Endothelial cell of umbilical vein (primary cell): ENCODE measurements around the gene AP4M1. TPM values are rescaled to one million over a fixed set of nuclear protein-coding genes. Genes with fewer than 3 reads are reported as not detected.

Experiments
- BruUV-seq: library from RNA; stranded (reverse); fragments of 400-500 nt; replicated peaks from 2 replicates; lab custom pipeline; 2021; lab: Mats Ljungman, UMichigan
- CTCF ChIA-PET: fragments of 300-600, 350-600 bp; sonication (Branson Sonifier 250); formaldehyde crosslinking; loops from one replicate; lab custom pipeline; 2021; ENCODE audit warnings: antibody characterized with exemption, inconsistent platforms; lab: Charles Lee
- POLR2A ChIA-PET: fragments of 300-600, 350-600 bp; sonication (Branson Sonifier 250); formaldehyde crosslinking; loops from one replicate; lab custom pipeline; 2021; ENCODE audit warnings: antibody characterized with exemption, inconsistent platforms; lab: Charles Lee
- DNase-seq: peaks from one replicate; pipeline ENCODE4 v3.0.0-alpha.2; 2011; ENCODE audit warnings: low read depth, low spot score
- FAIRE-seq: peaks from 2 replicates; lab custom pipeline; 2011; peaks lifted over from hg19 to GRCh38; lab: Jason Lieb, UNC
- H2AFZ ChIP-seq: 2 replicates; pipeline ENCODE4 v1.6.0; 2012; ENCODE audit warnings: low read depth, low read length, control low read depth, inconsistent platforms
- H3K27ac ChIP-seq: 2 replicates; pipeline ENCODE4 v1.5.1; 2011; ENCODE audit warnings: low read depth, mild to moderate bottlenecking, control low read depth, low read length, moderate library complexity; ENCODE audit not compliant: insufficient read depth
- H3K27me3 ChIP-seq, 2 experiments: 2 replicates each; pipeline versions ENCODE4 v1.6.0 to v1.6.1; 2011; ENCODE audit warnings: low read length in 2 of 2, mixed read lengths in 1 of 2; ENCODE audit not compliant: control insufficient read depth in 2 of 2, insufficient read depth in 2 of 2
- H3K36me3 ChIP-seq, 2 experiments: 2 replicates in 1 of 2; 3 replicates in 1 of 2; pipeline ENCODE4 v1.5.1; 2011; ENCODE audit warnings: low read length in 2 of 2, mild to moderate bottlenecking in 1 of 2, moderate library complexity in 1 of 2; ENCODE audit not compliant: control insufficient read depth in 2 of 2, insufficient read depth in 2 of 2; ENCODE audit errors: extremely low read depth in 1 of 2
- H3K4me1 ChIP-seq: 3 replicates; pipeline ENCODE4 v1.5.1; 2011; ENCODE audit warnings: mild to moderate bottlenecking, low read length; ENCODE audit not compliant: control insufficient read depth, insufficient read depth; ENCODE audit errors: extremely low read depth
- H3K4me2 ChIP-seq: 2 replicates; pipeline ENCODE4 v1.6.1; 2011; ENCODE audit warnings: low read length, control low read depth, mixed read lengths; ENCODE audit not compliant: insufficient read depth
- H3K4me3 ChIP-seq, 3 experiments: fragments of 200-600 bp in 1 of 3; sonication (generic), shearing (Covaris generic) in 1 of 3; replicated peaks in 1 of 3; 2 replicates each; pipeline ENCODE4 v1.5.1; 2011 to 2016; ENCODE audit warnings: control low read depth in 3 of 3, low read length in 3 of 3, mild to moderate bottlenecking in 2 of 3, inconsistent platforms in 1 of 3, low read depth in 1 of 3, moderate library complexity in 1 of 3; ENCODE audit not compliant: insufficient read depth in 1 of 3
- H3K79me2 ChIP-seq: 2 replicates; pipeline ENCODE4 v1.6.0; 2012; ENCODE audit warnings: low read length, inconsistent platforms; ENCODE audit not compliant: control insufficient read depth, insufficient read depth
- H3K9ac ChIP-seq: replicated peaks from 2 replicates; pipeline ENCODE3; 2011; ENCODE audit warnings: low read length, control low read depth; ENCODE audit not compliant: insufficient read depth; ENCODE audit errors: extremely low read depth
- H3K9me1 ChIP-seq: replicated peaks from 3 replicates; pipeline ENCODE4 v1.6.0; 2011; ENCODE audit warnings: mild to moderate bottlenecking, low read length; ENCODE audit not compliant: control insufficient read depth, insufficient read depth; ENCODE audit errors: extremely low read depth
- H3K9me3 ChIP-seq: replicated peaks from 2 replicates; pipeline ENCODE4 v1.5.1; 2012; ENCODE audit warnings: low read length, inconsistent platforms; ENCODE audit not compliant: control insufficient read depth, insufficient read depth
- H4K20me1 ChIP-seq: replicated peaks from 2 replicates; pipeline ENCODE3; 2011; ENCODE audit warnings: mild to moderate bottlenecking, low read length; ENCODE audit not compliant: control insufficient read depth, insufficient read depth; ENCODE audit errors: extremely low read depth
- CTCF ChIP-seq, 2 donors: IDR thresholded peaks; 1 replicate in 1 of 2; 2 replicates in 1 of 2; pipeline ENCODE4 v1.5.1; 2011; ENCODE audit warnings: low read length in 2 of 2, mild to moderate bottlenecking in 2 of 2, moderate library complexity in 2 of 2, control low read depth in 1 of 2, inconsistent platforms in 1 of 2, low read depth in 1 of 2; ENCODE audit not compliant: insufficient read depth in 1 of 2; ENCODE audit errors: extremely low read depth in 1 of 2
- EZH2 ChIP-seq: IDR thresholded peaks from 2 replicates; pipeline ENCODE4 v1.6.1; 2012; ENCODE audit warnings: borderline replicate concordance, low read depth, mild to moderate bottlenecking, moderate library complexity, low read length, inconsistent platforms; ENCODE audit not compliant: severe bottlenecking
- FOS ChIP-seq: IDR thresholded peaks from 2 replicates; pipeline ENCODE4 v1.6.1; 2011; ENCODE audit warnings: mild to moderate bottlenecking, low read length, moderate library complexity, borderline replicate concordance; ENCODE audit not compliant: insufficient read depth
- GATA2 ChIP-seq: IDR thresholded peaks from 2 replicates; pipeline ENCODE4 v1.7.0; 2011; ENCODE audit warnings: low read depth, mild to moderate bottlenecking, moderate library complexity, mixed read lengths, low read length; ENCODE audit not compliant: insufficient read length, insufficient read depth
- JUN ChIP-seq: IDR thresholded peaks from 2 replicates; pipeline ENCODE4 v1.6.1; 2011; ENCODE audit warnings: borderline replicate concordance, low read depth; ENCODE audit not compliant: insufficient read length, insufficient read depth
- MAX ChIP-seq: IDR thresholded peaks from 2 replicates; pipeline ENCODE4 v1.6.1; 2011; ENCODE audit not compliant: insufficient read depth, insufficient read length
- MYC ChIP-seq: IDR thresholded peaks from one replicate; pipeline ENCODE4 v1.6.1; 2011; ENCODE audit warnings: mild to moderate bottlenecking, low read depth, low read length
- POLR2A ChIP-seq: IDR thresholded peaks from 2 replicates; pipeline ENCODE4 v1.6.1; 2012; ENCODE audit warnings: low read depth, mild to moderate bottlenecking, control low read depth, low read length
- POLR2AphosphoS5 ChIP-seq: IDR thresholded peaks from 2 replicates; pipeline ENCODE4 v1.6.1; 2012; ENCODE audit warnings: low read depth, mild to moderate bottlenecking, control low read depth, low read length, moderate library complexity; ENCODE audit not compliant: insufficient read depth
- dilution Hi-C: fragments of 300-500 bp; cut with MboI; formaldehyde crosslinking; loops from one replicate; pipeline ENCODE4 v1.15.0; 2019; ENCODE audit warnings: low sequenced_read_pairs; ENCODE audit not compliant: extremely low pct_ligation_motif_present
- intact Hi-C: fragments of 100-400 bp; cut with micrococcal nuclease; formaldehyde crosslinking; loops from one replicate; pipeline ENCODE4 v1.10.0; 2022
- polyA plus RNA-seq, 4 experiments: library from polyadenylated mRNA; depleted of rRNA in 3 of 4; stranded (reverse) in 3 of 4; unstranded in 1 of 4; fragments of >200 nt; gene quantifications; 2 replicates each; pipeline versions ENCODE4 v1.2.1 to v1.2.3, GENCODE V29; 2011 to 2012; ENCODE audit warnings: missing spikeins in 1 of 4
- total RNA-seq: library from RNA; stranded (reverse); gene quantifications from 2 replicates; pipeline ENCODE4 v1.2.3, GENCODE V29; 2021

The AP4M1 gene
- total and polyA plus RNA-seq, 2 donors (not counting 3 experiments of a cell fraction or from before 2014, with no cell fraction given), result 20.5 to 27.4 TPM

- no peak for TF ChIP-seq JUN
- no peak for TF ChIP-seq GATA2
- no peak for TF ChIP-seq FOS
- no peak for TF ChIP-seq MAX
- no peak for TF ChIP-seq EZH2
- Histone ChIP-seq H3K9ac (peak overlapping the region; percentile 36), H3K27ac (peak overlapping the region; percentile 42), H2AFZ (peak overlapping the region; percentile 26), H3K79me2 (peaks cover 33% of the 10 kb centered on the region), H3K27me3 (no peaks in the 10 kb centered on the region), H3K4me3 (no peak overlapping the region), H3K4me2 (no peak overlapping the region), H3K9me3 (no peaks in the 10 kb centered on the region), H3K4me1 (peaks cover 27% of the 10 kb centered on the region), H4K20me1 (no peaks in the 10 kb centered on the region), H3K9me1 (no peaks in the 10 kb centered on the region), H3K36me3 (peaks cover 0 to 7% of the 10 kb centered on the region in 2 experiments)
- ChIA-PET POLR2A (interaction anchor here (0.6 to 1.1 kb wide), 4 partner anchors 12 to 86 kb away, joined by 3 to 15 read pairs (median 4); partner anchors contain the start of genes AP4M1 and MCM7), CTCF (interaction anchor here (0.6 to 1.9 kb wide), 13 partner anchors 7 to 170 kb away, joined by 3 to 17 read pairs (median 4); partner anchors contain the start of genes AP4M1, GJC3, MBLAC1 and MCM7)
- dilution Hi-C loops, result no loop called here
- no TSS peak for BruUV-seq
- intact Hi-C loops, result loop anchor here (10.0 kb wide), 1 partner anchor 168 kb away; the partner anchor contains the start of gene TRIM4
- DNase-seq (no peak), FAIRE-seq (no peak)
Measured at GRCh38 chr7:100082978-100083377, 18.5 kb upstream of the AP4M1 start.

- H2AFZ ChIP-seq, result no peak overlapping the region
- intact Hi-C loops (loop anchor here (10.0 kb wide), 1 partner anchor 171 kb away; the partner anchor contains the start of gene TRIM4), dilution Hi-C loops (no loop called here)
- peaks cover 37% of the 10 kb centered on the region for H3K4me1 ChIP-seq
- no peak overlapping the region for H3K4me3 ChIP-seq
- peaks cover 0 to 3% of the 10 kb centered on the region in 2 experiments for H3K36me3 ChIP-seq
- peak overlapping the region; percentile 94 for H3K27ac ChIP-seq
- no peak for TF ChIP-seq FOS
- no peak for TF ChIP-seq GATA2
- TF ChIP-seq JUN, result no peak
- TF ChIP-seq POLR2A, result no peak
- no peak for TF ChIP-seq MAX
- no peak for TF ChIP-seq EZH2
- TF ChIP-seq MYC, result no peak
- TF ChIP-seq POLR2AphosphoS5, result no peak
- no peak for TF ChIP-seq CTCF (IDR thresholded peaks at IDR 0.05; ENCODE audit: extremely low read depth in 1 of 2, insufficient read depth in 1 of 2, low read depth in 1 of 2, low read length in 2 of 2)
- H4K20me1 ChIP-seq, result no peaks in the 10 kb centered on the region
- H3K9ac ChIP-seq, result no peak overlapping the region
- H3K9me1 ChIP-seq, result no peaks in the 10 kb centered on the region
- no peak overlapping the region for H3K4me2 ChIP-seq
- no peaks in the 10 kb centered on the region for H3K9me3 ChIP-seq
- ChIA-PET CTCF (no interaction called here), POLR2A (no interaction called here)
- no peaks in the 10 kb centered on the region for H3K27me3 ChIP-seq
- DNase-seq, result no peak
- H3K79me2 ChIP-seq, result peaks cover 24% of the 10 kb centered on the region
- no TSS peak for BruUV-seq
- no peak for FAIRE-seq
Measured at GRCh38 chr7:100085515-100085914, 15.9 kb upstream of the AP4M1 start.
